ENCODE data around the gene GUCA2B. TPM values are rescaled to one million over a fixed set of nuclear protein-coding genes. Genes with fewer than 3 reads are reported as not detected.

GUCA2B gene
- total RNA-seq, 1 experiment from 2014 or later = not detected

DNA sequence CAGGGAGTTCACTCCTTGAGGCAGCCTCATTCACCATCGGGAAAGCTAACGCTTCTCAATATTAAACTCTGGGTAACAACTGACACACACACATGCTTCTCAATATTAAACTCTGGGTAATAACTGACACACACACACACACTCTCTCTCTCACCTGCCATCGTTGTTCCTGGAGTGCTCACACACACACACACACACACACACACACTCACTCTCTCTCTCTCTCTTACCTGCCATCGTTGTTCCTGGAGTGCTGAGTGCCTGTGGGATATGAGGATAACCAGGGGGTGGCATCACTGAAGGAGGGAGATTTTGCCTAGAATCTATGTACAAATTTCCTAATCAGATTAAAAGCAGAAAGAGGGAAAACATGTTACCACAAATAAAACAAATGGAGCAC is 28.5 kb downstream of the GUCA2B start:
- Histone ChIP-seq H3K56ac (ENCODE audit: insufficient read length, low read depth, low read length) (no peak overlapping the region), H4K20me1 (ENCODE audit: control insufficient read depth, insufficient read depth, insufficient read length) (no peaks in the 10 kb centered on the region), H2AFZ (ENCODE audit: low read length) (no peak overlapping the region), H3K14ac (ENCODE audit: insufficient read depth, low read length) (no peak overlapping the region), H4K5ac (ENCODE audit: insufficient read length, low read depth, low read length) (no peak overlapping the region), H3K27ac (ENCODE audit: insufficient read length, low read depth, low read length) (no peak overlapping the region), H4K91ac (ENCODE audit: insufficient read length, low read depth, low read length) (no peak overlapping the region), H2BK20ac (ENCODE audit: low read depth, low read length, poor library complexity, severe bottlenecking) (no peak overlapping the region), H2BK120ac (ENCODE audit: low read depth, low read length, poor library complexity, severe bottlenecking) (no peak overlapping the region), H3K23ac (ENCODE audit: insufficient read length, low read depth, low read length) (no peak overlapping the region), H4K8ac (replicated peaks; ENCODE audit: insufficient read length, low read depth, low read length) (no peak overlapping the region), H2AK5ac (ENCODE audit: insufficient read length, low read length) (no peak overlapping the region), H3K4me2 (ENCODE audit: insufficient read depth, insufficient read length, low read length) (no peak overlapping the region), H2BK5ac (ENCODE audit: insufficient read length, low read length) (no peak overlapping the region), H3K79me2 (ENCODE audit: insufficient read depth, low read length) (no peaks in the 10 kb centered on the region), H3K4me1 (ENCODE audit: insufficient read depth, low read length) (no peaks in the 10 kb centered on the region), H2BK12ac (ENCODE audit: insufficient read length, low read depth, low read length) (no peak overlapping the region), H3K18ac (ENCODE audit: insufficient read length, low read depth, low read length) (no peak overlapping the region), H3T11ph (ENCODE audit: low read length) (no peak overlapping the region), H3K79me1 (ENCODE audit: insufficient read depth, low read depth, low read length, poor library complexity, severe bottlenecking) (no peaks in the 10 kb centered on the region), H3K4ac (ENCODE audit: low read depth, low read length) (no peak overlapping the region), H3K9ac (ENCODE audit: extremely low read depth, insufficient read length, low read length) (no peak overlapping the region), H3K9me3 (ENCODE audit: control insufficient read depth, low read depth, low read length) (no peaks in the 10 kb centered on the region), H3K23me2 (ENCODE audit: insufficient read length, low read depth, low read length, poor library complexity, severe bottlenecking) (no peaks in the 10 kb centered on the region), H3K27me3 (ENCODE audit: insufficient read depth, low read length) (no peaks in the 10 kb centered on the region), H2BK15ac (ENCODE audit: low read depth, low read length) (no peak overlapping the region)
- no peaks in the 10 kb centered on the region for H3K27me3 Mint-ChIP-seq (ENCODE audit: low read depth)
- WGBS (ENCODE audit: extremely low coverage, insufficient read length, low lambda C conversion rate) = no CpG with 5 or more reads among the region's 4 CpGs
- H3K4me3 Mint-ChIP-seq = no peak overlapping the region
- peaks cover 5 to 42% (median 9%) of the 10 kb centered on the region in 3 experiments; a peak in 5 of 7 replicates for H3K36me3 Mint-ChIP-seq (ENCODE audit: insufficient read depth in 1 of 3, low read depth in 3 of 3)
- DNase-seq = no peak
- TF ChIP-seq CTCF (conservative IDR thresholded peaks at IDR 0.05) = no peak
- H3K9me3 Mint-ChIP-seq = no peaks in the 10 kb centered on the region
- peak overlapping the region in 2 of 3 experiments; percentile 2 to 12; a peak in 3 of 7 replicates for H3K27ac Mint-ChIP-seq
- H3K4me1 Mint-ChIP-seq = peaks cover 4 to 5% of the 10 kb centered on the region in 2 experiments
